ENCODE results near the gene TUBA1A.

TUBA1A gene

DNA sequence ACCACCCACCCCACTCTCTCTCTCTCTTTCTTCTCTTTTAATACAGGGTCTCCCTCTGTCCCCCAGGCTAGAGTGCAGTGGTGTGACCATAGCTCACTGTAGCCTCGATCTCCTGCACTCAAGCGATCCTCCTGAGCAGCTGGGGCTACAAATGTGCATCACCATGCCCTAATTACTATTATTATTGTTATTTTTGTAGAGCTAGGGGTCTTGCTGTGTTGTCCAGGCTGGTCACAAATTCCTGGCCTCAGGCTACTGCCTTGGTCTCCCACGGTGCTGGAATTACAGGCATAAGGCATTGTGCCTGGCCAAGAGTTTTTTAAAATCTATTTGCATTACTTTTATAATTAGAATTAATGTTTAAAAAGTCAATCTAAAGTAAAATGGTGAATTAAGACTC, 34.7 kb downstream of the TUBA1A start:
- H3K9me3 ChIP-seq (ENCODE audit: severe bottlenecking): no peaks in the 10 kb centered on the region
- ATAC-seq (ENCODE audit: low read depth) (no peak), DNase-seq (ENCODE audit: low spot score) (no peak)
- no peaks in the 10 kb centered on the region for H3K27me3 ChIP-seq (ENCODE audit: insufficient read depth, poor library complexity, severe bottlenecking)
- H3K27ac ChIP-seq (ENCODE audit: poor library complexity, severe bottlenecking): no peak overlapping the region
- H3K4me3 ChIP-seq (ENCODE audit: severe bottlenecking): no peak overlapping the region
- H3K4me1 ChIP-seq (ENCODE audit: insufficient read depth, poor library complexity, severe bottlenecking): no peaks in the 10 kb centered on the region
- TF ChIP-seq CTCF (IDR thresholded peaks at IDR 0.05; ENCODE audit: poor library complexity, severe bottlenecking): no peak
- H3K36me3 ChIP-seq (ENCODE audit: low read depth): no peaks in the 10 kb centered on the region

- Histone ChIP-seq H3K4me3 (ENCODE audit: severe bottlenecking) (no peak overlapping the region), H3K9me3 (ENCODE audit: severe bottlenecking) (no peaks in the 10 kb centered on the region), H3K4me1 (ENCODE audit: insufficient read depth, poor library complexity, severe bottlenecking) (no peaks in the 10 kb centered on the region), H3K36me3 (ENCODE audit: low read depth) (no peaks in the 10 kb centered on the region), H3K27ac (ENCODE audit: poor library complexity, severe bottlenecking) (no peak overlapping the region), H3K27me3 (ENCODE audit: insufficient read depth, poor library complexity, severe bottlenecking) (no peaks in the 10 kb centered on the region)
- no peak for ATAC-seq (ENCODE audit: low read depth)
- TF ChIP-seq CTCF (IDR thresholded peaks at IDR 0.05; ENCODE audit: poor library complexity, severe bottlenecking): no peak
- DNase-seq (ENCODE audit: low spot score): no peak
Observed at GRCh38 chr12:49147384-49147783, 41.5 kb downstream of the TUBA1A start.

GRCh38 chr12:49146406-49146805, 42.5 kb downstream of the TUBA1A start:
- no peaks in the 10 kb centered on the region for H3K4me1 ChIP-seq (ENCODE audit: insufficient read depth, poor library complexity, severe bottlenecking)
- H3K27me3 ChIP-seq (ENCODE audit: insufficient read depth, poor library complexity, severe bottlenecking): no peaks in the 10 kb centered on the region
- H3K4me3 ChIP-seq (ENCODE audit: severe bottlenecking): no peak overlapping the region
- ATAC-seq (ENCODE audit: low read depth) (no peak), DNase-seq (ENCODE audit: low spot score) (no peak)
- no peaks in the 10 kb centered on the region for H3K9me3 ChIP-seq (ENCODE audit: severe bottlenecking)
- H3K27ac ChIP-seq (ENCODE audit: poor library complexity, severe bottlenecking): no peak overlapping the region
- H3K36me3 ChIP-seq (ENCODE audit: low read depth): no peaks in the 10 kb centered on the region
- TF ChIP-seq CTCF (IDR thresholded peaks at IDR 0.05; ENCODE audit: poor library complexity, severe bottlenecking): no peak

GRCh38 chr12:49144384-49144783, 44.5 kb downstream of the TUBA1A start:
- no peaks in the 10 kb centered on the region for H3K9me3 ChIP-seq (ENCODE audit: severe bottlenecking)
- H3K4me3 ChIP-seq (ENCODE audit: severe bottlenecking): no peak overlapping the region
- no peak overlapping the region for H3K27ac ChIP-seq (ENCODE audit: poor library complexity, severe bottlenecking)
- DNase-seq (ENCODE audit: low spot score): no peak
- H3K4me1 ChIP-seq (ENCODE audit: insufficient read depth, poor library complexity, severe bottlenecking): no peaks in the 10 kb centered on the region
- ATAC-seq (ENCODE audit: low read depth): no peak
- H3K36me3 ChIP-seq (ENCODE audit: low read depth): no peaks in the 10 kb centered on the region
- H3K27me3 ChIP-seq (ENCODE audit: insufficient read depth, poor library complexity, severe bottlenecking): no peaks in the 10 kb centered on the region
- no peak for TF ChIP-seq CTCF (IDR thresholded peaks at IDR 0.05; ENCODE audit: poor library complexity, severe bottlenecking)

- ATAC-seq (ENCODE audit: low read depth): no peak
Observed at GRCh38 chr12:49138999-49139398, 49.9 kb downstream of the TUBA1A start.

More at GRCh38 chr12:49138999-49139398, 49.9 kb downstream of the TUBA1A start:
- no peak overlapping the region for H3K27ac ChIP-seq (ENCODE audit: poor library complexity, severe bottlenecking)
- no peak for TF ChIP-seq CTCF (IDR thresholded peaks at IDR 0.05; ENCODE audit: poor library complexity, severe bottlenecking)
- H3K4me3 ChIP-seq (ENCODE audit: severe bottlenecking): no peak overlapping the region
- H3K36me3 ChIP-seq (ENCODE audit: low read depth): no peaks in the 10 kb centered on the region
- H3K9me3 ChIP-seq (ENCODE audit: severe bottlenecking): no peaks in the 10 kb centered on the region
- H3K27me3 ChIP-seq (ENCODE audit: insufficient read depth, poor library complexity, severe bottlenecking): no peaks in the 10 kb centered on the region
- H3K4me1 ChIP-seq (ENCODE audit: insufficient read depth, poor library complexity, severe bottlenecking): peaks cover 4% of the 10 kb centered on the region
- no peak for DNase-seq (ENCODE audit: low spot score)
